Choroid plexus epithelial cell (primary cell): ENCODE data around the gene HES6.

ENCODE experiments used
- DNase-seq: peaks from one replicate; pipeline ENCODE4 v3.0.0-alpha.2; 2010; ENCODE audit warnings: low read depth
- H3K4me3 ChIP-seq: 2 replicates; pipeline ENCODE4 v1.5.1; 2011; ENCODE audit warnings: low read depth, mild to moderate bottlenecking, control low read depth, low read length, moderate library complexity
- TF ChIP-seq, protein P1 (sequence below): conservative IDR thresholded peaks from 2 replicates; pipeline ENCODE4 v1.5.1; 2011; ENCODE audit warnings: low read depth, mild to moderate bottlenecking, control low read depth, inconsistent platforms, low read length, moderate library complexity

The HES6 gene

GRCh38 chr2:238207006-238207405, 32.8 kb downstream of the HES6 start:
- TF ChIP-seq, protein P1, sequence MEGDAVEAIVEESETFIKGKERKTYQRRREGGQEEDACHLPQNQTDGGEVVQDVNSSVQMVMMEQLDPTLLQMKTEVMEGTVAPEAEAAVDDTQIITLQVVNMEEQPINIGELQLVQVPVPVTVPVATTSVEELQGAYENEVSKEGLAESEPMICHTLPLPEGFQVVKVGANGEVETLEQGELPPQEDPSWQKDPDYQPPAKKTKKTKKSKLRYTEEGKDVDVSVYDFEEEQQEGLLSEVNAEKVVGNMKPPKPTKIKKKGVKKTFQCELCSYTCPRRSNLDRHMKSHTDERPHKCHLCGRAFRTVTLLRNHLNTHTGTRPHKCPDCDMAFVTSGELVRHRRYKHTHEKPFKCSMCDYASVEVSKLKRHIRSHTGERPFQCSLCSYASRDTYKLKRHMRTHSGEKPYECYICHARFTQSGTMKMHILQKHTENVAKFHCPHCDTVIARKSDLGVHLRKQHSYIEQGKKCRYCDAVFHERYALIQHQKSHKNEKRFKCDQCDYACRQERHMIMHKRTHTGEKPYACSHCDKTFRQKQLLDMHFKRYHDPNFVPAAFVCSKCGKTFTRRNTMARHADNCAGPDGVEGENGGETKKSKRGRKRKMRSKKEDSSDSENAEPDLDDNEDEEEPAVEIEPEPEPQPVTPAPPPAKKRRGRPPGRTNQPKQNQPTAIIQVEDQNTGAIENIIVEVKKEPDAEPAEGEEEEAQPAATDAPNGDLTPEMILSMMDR, result no peak
- no peak overlapping the region for H3K4me3 ChIP-seq
- DNase-seq, result no peak

- DNase-seq, result no peak
- TF ChIP-seq, protein P1, result no peak
- H3K4me3 ChIP-seq, result peak overlapping the region; percentile 75
These were observed 35.7 kb downstream of the HES6 start for GRCh38 chr2:238203973-238204683.

- TF ChIP-seq, protein P1, result no peak
- peak; percentile 80 for DNase-seq
- peak within 1 kb of the TSS; percentile 75 for H3K4me3 ChIP-seq
These were observed 36.5 kb downstream of the HES6 start, which contains the start of gene ILKAP for GRCh38 chr2:238203094-238203972. ILKAP (minus strand) TSS chr2:238203695; CDS start chr2:238203553, 142 bp downstream.

DNA sequence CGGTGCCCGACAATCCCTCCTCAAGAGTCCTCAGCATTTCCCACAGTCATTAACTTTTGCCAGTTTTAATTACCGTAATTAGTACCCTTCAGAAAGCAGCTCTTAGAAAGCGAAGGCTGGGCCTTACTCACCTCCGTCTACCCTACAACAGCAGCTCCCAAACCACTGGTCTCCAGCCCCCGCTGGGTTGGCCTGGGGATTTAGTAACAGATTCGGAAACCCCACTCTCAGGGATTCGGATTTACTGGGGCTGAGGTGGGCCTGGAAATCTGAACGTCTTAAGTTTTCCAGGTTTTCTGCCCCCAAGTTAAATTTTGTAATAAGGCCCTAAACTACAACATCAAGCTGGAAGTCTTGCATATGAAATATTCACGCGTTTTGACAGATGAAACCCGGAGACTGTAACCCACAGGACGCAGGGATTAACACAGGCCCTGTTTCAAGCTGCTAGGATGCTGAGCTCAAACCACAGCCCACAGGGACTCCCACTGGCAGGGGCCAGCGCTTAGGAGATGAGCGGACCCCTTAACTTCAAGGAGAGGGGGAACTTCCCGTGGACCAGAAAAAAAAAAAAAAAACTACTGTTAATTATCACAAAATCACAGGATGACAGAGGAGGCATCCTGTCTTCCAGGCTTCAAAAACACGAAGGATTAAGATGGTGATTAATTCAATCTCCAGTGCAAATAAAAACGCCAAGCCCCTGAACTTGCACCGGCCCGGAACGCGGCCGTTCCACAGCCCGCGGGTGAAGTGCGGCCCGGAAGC, 37.3 kb downstream of the HES6 start:
- peak; percentile 45 for DNase-seq
- H3K4me3 ChIP-seq, result peak overlapping the region; percentile 75
- TF ChIP-seq, protein P1, result no peak

DNA sequence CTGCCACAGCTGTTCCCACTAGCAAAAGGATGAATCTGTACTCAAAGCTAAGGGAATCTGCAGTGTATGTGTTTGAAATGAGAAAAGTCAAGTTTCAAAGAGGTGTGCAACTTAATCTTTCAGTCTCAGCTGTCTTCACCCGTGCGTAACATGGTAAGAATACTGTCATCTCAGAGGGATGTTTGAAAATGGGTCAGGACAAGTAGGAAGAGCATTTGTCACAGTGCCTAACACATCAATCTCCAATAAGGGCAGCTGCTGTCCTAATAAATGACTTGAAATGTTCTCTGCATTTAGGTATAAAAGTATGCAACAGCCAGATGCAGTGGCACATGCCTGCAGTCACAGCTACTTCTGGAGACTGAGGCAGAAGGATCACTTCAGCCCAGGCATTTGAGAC, 49.4 kb downstream of the HES6 start:
- no peak overlapping the region for H3K4me3 ChIP-seq
- no peak for DNase-seq
- TF ChIP-seq, protein P1, result no peak
